IPS-NIHi7 (cell line): ENCODE measurements around the gene CDKL5.
A peak's percentile ranks its signal among the peaks of the same experiment; 100 is the strongest.

Source experiments
- DNase-seq: peaks from one replicate; pipeline ENCODE4 v3.0.0; 2012; ENCODE audit warnings: mixed read lengths; ENCODE audit errors: extremely low spot score

Gene CDKL5

DNA sequence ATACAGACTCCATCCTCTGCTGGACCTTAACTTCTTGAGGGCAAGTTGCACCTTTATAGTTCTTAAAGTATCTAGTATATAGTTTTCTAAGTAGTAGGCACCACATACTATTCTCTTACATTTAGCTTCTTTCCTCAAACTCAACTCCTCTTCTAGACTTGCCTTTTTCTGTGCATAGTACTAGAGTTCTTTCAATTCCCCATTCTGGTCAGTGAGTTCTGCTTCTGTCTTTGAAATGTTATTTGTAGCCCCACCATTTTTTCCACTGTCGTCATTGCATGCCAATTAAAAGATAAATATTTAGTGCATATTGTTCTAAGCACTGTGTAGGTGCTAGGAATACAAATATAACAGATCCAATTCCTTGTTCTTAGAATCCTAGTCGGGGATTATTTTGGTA, 31.6 kb downstream of the CDKL5 start:
- no peak for DNase-seq

DNA sequence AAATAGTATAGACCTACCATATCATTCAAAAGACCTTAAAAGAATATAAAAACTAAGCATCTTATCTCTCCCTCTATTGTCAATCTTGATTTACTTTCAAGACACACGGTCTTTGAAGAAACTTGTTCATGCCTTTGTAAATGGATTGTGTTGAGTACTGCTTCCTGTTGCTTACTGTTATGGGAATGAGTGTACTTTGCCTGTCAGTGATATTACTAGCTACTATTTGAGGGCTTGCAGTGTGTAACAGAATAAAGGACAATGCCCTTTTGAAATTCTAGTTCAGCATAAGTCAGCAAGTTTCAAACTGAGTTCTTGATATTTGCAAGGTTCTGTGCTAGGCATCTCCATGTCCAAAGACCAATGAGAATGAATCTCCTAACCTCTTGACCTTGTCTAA, 36.0 kb downstream of the CDKL5 start:
- DNase-seq = no peak

DNA sequence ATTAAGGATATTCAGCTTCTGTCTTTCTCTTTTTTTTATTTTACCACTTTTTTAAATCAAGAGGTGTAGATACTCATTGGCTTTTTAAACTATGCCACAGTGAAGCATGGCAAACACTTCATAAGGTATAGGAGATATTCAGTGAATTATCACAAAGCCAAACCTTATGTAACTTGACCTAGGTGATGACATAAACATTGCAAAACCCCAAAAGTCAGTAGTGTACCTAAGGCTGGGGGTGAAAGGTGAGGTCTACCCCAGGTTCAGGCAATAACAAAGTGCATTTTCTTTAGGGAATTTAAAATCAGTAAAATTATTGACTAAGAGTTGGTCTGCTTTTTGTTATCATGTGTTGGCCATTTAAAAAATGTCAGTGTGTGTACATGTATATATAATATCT, 39.1 kb downstream of the CDKL5 start:
- DNase-seq = no peak

DNA sequence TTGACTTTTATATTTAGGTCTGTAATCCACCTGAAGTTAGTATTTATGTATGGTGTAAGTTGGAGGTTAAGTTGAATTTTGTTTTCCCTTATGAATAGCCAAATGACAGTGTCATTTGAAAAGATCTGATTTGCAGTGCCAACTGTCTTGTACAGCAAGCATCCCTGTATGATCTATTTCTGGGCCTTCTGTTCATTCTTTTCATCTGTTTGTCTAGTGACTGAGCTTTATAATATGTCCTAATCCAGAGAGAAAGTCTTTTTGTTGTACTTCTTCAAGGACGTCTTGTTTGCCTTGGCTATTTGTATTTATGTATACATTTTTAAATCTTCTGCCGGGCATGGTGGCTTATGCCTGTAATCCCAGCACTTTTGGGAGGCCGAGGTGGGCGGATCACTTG, 39.6 kb downstream of the CDKL5 start:
- DNase-seq = no peak

DNA sequence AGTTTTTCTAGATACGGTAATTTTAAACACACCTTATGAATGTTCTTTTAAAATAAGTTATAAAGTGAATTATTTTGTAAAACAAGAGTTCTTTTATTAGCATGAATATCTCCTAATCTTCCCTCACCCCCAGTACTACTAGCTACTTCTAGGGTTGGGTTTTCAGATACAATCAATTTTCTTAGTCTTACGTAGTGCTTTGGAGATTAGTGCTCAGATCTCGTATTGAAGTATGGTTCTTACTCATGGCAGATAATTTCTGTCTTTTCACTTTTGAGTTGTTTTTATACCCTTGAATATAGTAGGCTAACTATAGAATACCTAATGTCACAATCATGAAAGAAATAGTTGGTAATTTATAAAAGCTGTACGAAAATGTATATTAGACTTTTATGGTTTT, 43.2 kb downstream of the CDKL5 start:
- no peak for DNase-seq

DNA sequence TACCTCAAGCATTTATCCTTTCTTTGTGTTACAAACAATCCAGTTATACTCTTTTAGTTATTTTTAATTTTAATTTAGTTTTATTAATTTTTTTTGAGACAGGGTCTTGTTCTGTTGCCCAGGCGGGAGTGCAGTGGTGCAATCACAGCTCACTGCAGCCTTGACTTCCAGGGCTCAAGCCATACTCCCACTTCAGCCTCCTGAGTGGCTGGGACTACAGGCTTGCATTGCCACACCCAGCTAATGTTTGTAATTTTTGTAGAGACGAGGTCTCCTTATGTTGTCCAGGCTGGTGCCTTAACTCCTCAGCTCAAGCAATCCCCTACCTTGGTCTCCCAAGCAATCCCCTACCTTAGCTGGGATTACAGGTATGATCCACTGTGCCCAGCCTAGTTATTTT, 45.9 kb downstream of the CDKL5 start:
- DNase-seq = no peak

DNA sequence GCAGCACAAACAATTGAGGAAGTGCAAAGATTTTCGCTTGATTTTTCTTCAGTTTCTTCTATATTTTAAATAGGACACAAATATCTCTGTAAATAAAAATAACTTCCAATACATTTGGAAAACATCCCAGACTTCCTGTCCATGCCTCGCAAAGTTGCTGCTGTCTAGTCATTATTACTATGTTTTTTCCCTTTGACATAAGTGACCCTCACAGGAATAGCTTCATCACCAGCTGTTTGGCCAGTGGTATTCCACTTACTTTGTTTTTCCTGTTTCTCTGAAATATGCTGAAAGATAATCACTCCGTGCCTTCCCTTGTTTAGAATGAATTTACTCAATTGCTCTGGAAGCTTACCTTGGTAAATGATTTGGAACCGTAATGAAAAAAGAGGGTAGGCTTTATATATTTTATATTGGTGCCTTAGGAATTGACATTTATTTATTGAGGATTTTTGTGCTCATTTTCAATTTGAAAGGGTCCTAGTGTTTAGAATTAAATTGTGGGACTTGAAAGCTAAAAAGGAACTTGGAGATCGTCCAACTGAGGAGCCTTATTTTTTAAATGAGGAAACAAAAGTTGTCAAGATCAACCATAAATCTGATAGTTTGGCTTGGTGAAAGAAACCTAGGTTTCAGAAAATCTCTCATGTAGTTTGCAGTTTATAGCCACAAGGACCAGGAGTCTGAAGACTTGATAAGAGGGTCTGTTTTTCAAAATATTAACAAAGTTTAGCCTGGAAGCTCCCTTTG, 65.6 kb downstream of the CDKL5 start:
- no peak for DNase-seq

DNA sequence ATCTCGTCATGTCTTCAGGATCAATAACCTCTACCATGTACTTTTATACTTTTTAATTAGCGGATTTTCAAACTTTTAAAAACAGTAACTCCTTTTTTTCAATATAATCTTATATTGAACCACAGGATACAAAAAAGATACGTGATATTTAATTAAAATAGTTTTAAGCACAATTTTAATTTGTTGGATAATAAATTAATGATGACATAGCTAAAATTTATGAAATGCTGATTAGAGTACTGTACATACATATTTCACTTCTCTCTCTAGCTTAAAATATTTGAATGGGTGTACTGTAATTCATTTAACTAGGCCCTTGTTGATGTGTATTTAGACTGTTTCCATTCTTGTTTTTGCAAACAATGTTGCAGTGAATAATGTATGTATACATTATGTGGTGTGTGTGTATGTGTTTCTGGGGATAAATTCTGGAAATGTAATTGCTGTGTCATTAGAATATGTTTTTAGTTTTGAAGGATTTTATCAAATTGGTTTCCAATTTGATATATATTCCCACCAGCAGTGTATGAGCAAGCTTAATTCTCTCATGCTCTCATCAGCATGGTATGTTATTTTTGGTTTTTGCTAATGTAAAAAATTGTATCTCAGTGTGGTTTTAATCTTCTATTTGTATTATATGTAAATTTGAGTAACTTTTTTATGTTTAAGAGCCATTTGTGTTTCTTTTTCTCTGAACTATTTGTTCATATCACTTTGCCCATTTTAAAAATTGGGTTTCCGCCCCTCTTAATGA, 66.4 kb downstream of the CDKL5 start:
- DNase-seq = no peak

DNA sequence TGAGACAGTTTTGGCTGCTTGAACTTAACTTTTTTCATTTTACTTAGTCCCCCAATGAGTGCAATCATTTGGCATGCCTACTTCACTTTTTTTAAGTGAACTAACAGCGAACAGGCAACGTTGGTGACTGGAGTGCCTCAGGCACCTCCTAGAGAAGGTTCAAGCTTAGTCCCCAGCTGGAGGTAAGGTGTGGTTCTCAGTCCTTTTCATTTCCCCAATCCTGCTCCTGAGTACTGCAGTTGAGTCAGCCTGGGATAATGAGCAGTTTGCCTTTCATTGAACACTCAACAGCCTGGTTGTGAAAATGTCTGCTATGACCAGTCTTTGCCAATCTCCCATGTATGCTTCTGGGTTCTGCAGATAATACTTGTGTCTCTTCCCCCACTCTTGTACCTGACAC, 109.5 kb downstream of the CDKL5 start:
- no peak for DNase-seq

DNA sequence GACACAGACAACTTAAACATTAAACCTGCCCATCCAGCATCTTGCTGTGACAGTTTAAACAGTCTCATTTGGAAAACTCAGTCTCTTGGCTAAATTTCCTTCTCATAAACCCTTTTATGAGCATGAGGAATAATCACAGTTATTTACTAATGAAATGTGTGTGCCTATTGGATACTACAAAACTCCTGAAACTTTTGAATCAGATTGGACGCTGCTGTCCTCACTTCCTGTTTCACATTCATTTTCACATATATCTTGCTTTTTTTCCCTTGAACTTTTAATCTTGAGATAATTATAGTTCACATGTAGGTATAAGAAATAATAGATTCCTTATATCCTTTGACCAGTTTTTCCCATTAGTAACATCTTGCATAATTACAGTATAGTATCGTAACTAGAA, 111.7 kb downstream of the CDKL5 start:
- DNase-seq = no peak

DNA sequence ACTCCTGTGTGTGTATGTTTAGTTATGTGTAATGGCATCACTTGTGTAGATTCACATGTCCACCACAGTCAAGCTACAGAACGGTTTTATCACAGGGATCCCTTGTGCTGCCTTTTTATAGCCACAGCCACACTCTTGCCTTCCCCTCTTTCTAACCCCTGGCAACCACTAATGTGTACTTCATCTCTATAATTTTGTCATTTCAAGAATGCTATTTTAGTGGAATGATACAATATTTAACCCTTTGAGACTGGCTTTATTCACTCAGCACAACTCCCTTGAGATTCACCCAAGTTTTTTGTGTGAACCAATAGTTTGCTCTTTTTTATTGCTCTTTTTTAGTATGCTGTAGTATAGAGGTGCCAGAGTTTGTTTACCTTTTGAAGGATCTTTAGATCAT, 112.1 kb downstream of the CDKL5 start:
- no peak for DNase-seq

DNA sequence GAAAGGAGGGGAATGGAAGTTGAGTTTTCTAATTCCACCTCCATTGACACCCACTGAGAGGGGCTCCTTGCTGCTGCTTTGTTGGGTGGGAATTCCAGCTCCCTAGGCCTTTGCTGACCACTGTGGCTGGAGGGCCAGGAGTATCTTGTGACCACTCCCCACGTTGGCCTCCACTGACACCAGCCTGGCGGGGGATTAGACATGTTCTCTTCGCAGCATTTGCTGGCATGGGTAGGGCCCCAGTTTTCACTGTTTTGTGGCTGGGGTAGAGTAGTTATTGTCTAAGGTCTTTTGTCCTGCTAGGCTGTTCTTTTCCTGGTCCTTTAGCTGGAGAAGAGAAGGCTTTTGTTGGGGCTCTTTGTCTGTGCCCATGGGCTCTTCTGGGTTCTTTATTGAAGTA, 116.7 kb downstream of the CDKL5 start:
- no peak for DNase-seq

DNA sequence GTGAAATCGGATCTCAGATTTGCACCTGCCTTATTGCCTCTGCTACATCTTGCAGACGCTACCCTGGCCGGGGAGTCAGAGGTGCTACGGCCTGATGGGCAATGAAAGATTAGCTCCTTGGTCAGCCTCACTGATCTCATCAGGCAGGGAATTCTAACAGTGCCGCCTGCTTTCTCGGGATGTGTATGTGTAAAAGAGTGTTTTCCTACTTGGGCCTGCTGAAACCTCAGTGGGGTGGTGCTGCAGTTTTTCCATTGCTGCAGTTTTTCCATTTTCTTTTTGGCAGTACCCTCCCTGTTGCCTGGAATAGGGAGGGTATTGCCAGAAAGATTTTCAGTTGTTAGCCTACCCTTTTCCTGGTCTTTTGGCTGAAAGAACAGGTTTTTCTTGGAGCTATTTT, 117.5 kb downstream of the CDKL5 start:
- DNase-seq = no peak

DNA sequence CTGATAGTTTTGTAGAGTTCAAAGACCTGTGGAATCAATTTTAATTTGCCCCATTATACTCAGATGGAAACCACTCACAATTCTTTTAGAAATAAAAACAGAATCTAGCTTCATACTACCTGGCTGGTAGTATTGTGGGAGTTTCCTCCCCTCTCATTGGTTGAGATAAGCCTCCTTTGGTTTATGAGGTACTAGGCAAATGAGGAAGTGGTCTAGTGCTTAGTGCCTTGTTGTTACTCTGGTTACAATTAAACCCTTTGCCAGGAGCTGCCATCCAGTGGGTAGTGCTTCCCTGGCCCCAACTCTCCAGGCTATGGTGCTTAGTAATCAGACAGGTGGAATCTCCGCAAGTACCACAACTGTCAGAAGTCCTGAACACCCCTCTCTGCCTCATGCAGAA, 118.3 kb downstream of the CDKL5 start:
- DNase-seq = no peak

DNA sequence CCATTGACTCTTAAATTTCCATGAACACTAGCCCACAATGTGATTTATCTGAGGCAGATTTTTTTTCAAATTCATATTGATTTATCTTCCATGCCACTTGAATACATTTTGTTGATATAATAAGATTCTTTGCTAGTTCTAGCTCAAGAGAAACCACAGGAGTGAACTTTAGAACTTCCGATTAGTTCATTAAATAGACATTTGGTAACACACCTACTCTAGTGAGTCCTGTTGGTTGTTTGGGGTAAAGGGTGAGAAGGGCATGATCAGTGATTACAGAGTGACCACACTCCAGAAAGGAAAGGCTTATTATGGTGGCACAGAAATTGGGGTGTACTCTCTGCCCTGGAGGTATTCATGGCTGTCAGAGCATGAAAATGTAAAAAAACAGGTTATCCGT, 120.4 kb downstream of the CDKL5 start:
- no peak for DNase-seq

DNA sequence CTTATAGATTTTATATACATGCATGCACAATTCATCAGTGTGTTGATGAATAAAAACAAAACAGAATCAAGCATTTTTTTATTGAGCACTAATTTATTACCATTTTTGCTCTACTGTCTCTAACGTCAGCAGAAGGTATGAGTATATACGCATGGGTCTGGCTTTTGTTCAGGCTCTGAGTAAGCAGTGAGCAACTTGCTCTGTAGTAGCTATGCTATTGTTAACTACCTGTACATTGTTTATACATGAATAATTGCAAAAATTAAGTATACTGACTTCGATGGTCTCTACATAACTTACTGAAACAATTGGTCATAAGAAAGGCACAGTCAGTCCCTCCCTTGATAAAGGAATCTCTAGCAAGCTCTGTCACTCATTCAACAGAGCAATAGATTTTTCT, 123.6 kb downstream of the CDKL5 start:
- DNase-seq = no peak

DNA sequence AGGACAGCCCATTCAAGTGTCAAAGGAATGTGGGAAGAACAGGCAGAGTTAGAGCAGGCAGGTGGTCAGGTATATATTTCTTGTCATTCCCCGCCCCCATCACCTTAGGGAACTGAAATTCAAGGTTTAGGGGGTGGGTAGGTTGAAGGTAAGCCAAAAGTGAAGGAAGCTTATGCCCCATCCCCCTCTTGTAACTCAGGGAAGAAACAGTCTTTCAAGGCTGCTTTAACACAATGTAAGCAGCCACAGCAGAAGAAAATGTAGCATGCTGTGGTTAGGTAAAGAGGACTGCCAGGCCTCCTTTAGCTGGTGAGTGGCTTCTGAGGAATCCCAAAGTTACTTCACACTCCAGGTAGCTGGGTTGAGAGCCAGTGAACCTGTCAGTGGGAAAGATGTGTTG, 124.2 kb downstream of the CDKL5 start:
- peak; percentile 21 for DNase-seq

DNA sequence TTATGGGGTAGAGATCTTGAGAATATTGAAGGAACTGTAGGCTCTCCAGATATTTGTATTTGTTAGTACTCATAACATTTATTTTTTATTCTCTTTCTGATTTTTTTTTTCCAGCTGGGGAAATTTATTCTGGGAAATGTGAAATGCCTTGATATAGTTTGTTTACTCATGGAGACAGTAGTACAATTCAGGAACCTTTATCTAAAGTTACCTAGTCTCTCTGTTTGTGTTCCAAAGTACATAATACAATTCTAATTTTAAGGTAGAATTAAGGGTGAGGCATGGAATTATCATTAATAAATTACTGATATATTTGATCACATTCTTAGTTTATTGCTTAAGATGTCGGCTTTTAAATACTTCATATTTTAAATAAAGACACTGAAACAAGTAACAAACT, 132.5 kb downstream of the CDKL5 start:
- DNase-seq = no peak

DNA sequence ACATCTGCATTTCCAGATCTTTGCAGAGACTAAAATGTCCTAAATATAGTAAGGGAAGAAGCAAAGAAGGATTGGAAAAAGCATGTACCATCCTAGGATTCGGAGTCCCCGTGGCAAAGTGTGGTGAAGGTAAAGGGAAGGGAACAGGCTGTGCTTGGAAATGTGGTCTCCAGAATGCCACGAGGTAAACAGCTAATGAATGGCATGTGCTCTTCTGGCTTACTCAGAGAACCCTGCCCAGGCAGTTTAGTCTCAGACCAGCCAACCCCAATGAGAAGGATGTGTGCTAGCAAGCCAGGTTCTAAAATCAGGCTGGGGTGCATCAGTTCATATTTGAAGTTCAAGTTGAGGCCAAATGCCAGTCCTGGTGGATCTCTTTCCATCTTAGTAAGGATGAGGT, 133.4 kb downstream of the CDKL5 start:
- no peak for DNase-seq

DNA sequence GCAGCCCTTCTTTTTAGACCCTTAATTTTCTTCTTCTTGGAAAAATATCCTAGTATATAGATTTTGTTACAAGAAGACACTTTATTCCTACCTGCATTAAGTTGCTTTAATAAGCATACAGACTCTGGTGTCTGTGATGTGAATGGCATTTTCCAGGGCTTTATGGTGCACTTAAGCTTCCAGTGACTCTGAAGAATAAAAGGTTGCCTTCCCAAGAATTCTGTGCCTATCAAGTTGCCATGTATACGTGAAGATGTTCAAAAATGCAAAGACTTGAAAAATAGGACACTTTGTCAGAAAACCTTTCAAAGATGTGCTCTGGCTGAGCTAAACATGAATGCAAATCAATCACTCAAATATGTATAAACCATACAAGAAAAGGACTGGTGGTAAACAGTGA, 135.6 kb downstream of the CDKL5 start:
- DNase-seq = no peak

DNA sequence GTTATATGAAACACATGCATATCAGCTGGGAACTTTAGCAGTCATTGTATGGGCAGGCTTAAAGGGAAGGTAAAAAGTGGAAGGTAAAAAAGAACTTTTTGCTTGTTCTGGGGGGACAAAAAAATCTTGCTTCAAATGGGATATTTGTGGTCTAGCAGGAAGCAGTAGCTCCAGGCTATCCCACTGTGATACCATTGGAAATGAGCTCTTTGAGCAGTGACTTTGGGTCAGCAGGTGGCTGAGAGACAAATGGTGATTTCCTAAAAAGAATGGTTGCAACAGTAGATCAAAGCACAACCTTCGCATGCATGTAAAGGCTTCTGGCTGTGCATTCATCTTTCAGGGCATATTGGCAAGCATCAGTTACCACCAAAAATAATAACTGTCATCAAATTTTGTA, 140.3 kb downstream of the CDKL5 start:
- no peak for DNase-seq

DNA sequence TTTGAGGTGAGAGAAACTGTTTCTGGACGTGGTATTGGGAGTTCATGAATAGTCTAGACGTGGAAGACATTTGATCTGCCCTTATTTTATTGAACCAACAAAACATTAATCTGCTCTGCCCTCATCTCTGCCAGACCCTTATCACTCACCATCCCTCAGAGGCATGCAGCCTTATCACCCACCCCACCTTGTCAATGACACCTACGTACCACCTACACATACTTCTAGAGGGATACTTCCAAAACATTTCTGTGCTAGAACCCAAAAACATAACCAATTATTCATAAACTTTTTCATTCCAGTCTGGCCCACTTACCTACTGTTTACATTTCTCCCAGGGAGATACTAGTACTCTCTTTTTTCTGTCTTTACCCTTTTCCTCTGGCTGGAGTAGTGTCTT, 141.3 kb downstream of the CDKL5 start:
- no peak for DNase-seq

DNA sequence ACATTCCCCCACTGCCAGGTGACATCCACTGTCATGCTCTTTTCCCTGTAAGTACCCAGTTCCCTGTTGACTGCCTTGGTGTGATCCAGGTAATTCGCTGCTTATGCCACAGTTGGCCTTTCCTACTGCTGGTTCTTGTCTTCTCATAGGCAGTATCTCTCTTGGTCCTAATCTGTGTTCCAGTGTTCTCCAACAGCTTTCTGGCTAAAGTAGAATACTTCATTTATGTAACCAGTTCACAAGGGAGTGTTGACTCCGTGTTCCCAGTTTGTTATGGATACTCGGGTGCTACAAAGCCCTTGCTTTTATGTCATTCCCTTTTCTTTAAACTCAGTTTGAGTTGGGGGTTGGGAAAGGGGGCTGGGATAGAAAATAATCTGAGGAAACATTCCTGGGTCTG, 148.1 kb downstream of the CDKL5 start:
- no peak for DNase-seq

DNA sequence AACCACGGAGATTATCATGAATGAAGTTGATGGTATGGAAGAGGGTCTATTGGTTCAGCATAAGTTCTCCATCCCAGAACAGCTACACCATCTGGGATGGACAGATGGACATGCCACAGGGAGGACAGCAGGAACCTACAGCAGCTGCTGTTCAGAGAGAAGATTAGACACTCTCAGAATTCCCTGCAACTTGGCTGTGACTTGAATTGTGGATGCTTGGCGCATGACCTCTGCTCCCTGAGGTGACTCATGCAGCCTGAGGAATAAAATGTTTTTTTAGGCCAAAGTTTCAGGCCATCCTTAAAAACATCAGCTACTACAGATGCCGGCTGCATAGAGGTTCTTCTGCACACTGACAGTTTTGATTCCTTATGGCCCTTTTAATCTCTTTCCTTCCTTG, 149.2 kb downstream of the CDKL5 start:
- DNase-seq = no peak
